ENCODE data around the gene RAB23. TPM values are rescaled to one million over a fixed set of nuclear protein-coding genes. Genes with fewer than 3 reads are reported as not detected.

RAB23 gene
- total and polyA plus RNA-seq, 2 donors (not counting 3 experiments of a cell fraction or from before 2014, with no cell fraction given): 3.4 to 9.4 TPM

DNA sequence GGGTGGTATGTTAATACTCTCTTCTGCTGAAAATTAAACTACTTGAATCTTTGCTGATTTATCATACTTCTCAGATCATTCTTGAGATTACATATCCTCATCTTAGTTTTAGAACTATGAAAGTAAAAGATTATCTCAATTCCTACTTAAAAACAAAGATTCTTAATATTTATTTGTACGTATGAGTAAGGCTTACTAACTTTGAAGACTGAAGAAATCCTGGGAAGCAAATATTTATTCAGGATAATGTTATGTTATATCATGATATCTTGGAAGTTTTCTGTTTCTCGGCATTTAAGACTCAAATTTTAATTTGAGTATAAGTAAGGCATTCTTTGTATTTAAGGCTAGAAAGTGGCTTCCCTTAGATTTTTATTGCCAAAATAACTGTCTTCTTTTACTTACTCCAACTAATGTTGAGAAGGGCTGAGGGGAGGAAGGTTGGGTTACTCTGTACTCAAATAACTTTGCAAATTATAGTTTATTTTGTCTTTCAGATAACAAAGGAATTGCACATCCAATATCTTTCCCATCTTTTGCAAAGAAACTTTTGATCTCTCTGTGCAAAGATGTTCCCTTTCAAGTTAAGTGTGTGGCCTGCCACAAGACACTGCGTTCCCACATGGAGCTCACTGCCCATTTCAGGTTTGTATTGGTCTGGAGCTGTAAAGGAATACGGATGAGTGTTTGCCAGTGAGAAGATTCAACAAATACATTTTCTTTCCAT lies 80.5 kb downstream of the RAB23 start:
- CTCF ChIA-PET: no interaction called here

More for the DNA sequence above, 80.5 kb downstream of the RAB23 start:
- Histone ChIP-seq H3K4me1 (ENCODE audit: control insufficient read depth, extremely low read depth, insufficient read depth, low read length) (no peaks in the 10 kb centered on the region), H3K9ac (replicated peaks; ENCODE audit: extremely low read depth, insufficient read depth, low read length) (no peak overlapping the region), H3K79me2 (ENCODE audit: control insufficient read depth, insufficient read depth, low read length) (no peaks in the 10 kb centered on the region), H3K27me3 (ENCODE audit: control insufficient read depth in 2 of 2, insufficient read depth in 2 of 2, low read length in 2 of 2) (no peaks in the 10 kb centered on the region), H3K27ac (ENCODE audit: insufficient read depth, low read depth, low read length) (no peak overlapping the region), H3K9me1 (replicated peaks; ENCODE audit: control insufficient read depth, extremely low read depth, insufficient read depth, low read length) (no peaks in the 10 kb centered on the region), H4K20me1 (replicated peaks; ENCODE audit: control insufficient read depth, extremely low read depth, insufficient read depth, low read length) (no peaks in the 10 kb centered on the region), H3K36me3 (ENCODE audit: control insufficient read depth in 2 of 2, extremely low read depth in 1 of 2, insufficient read depth in 2 of 2, low read length in 2 of 2) (peaks cover 0 to 2% of the 10 kb centered on the region in 2 experiments), H3K4me3 (replicated peaks in 1 of 3; ENCODE audit: insufficient read depth in 1 of 3, low read depth in 1 of 3, low read length in 3 of 3) (no peak overlapping the region), H3K9me3 (replicated peaks; ENCODE audit: control insufficient read depth, insufficient read depth, low read length) (no peaks in the 10 kb centered on the region), H2AFZ (ENCODE audit: low read depth, low read length) (no peak overlapping the region), H3K4me2 (ENCODE audit: insufficient read depth, low read length) (no peak overlapping the region)
- DNase-seq (ENCODE audit: low read depth, low spot score) (no peak), FAIRE-seq (no peak)
- intact Hi-C loops (cut with micrococcal nuclease): no loop called here
- no TSS peak for BruUV-seq (replicated peaks)
- POLR2A ChIA-PET: interaction anchor here (0.6 kb wide), 1 partner anchor 49 kb away, joined by 3 read pairs; no protein-coding TSS in a partner anchor
- TF ChIP-seq EZH2 (IDR thresholded peaks at IDR 0.05; ENCODE audit: borderline replicate concordance, low read depth, low read length, severe bottlenecking) (no peak), MAX (IDR thresholded peaks at IDR 0.05; ENCODE audit: insufficient read depth, insufficient read length) (no peak), POLR2A (IDR thresholded peaks at IDR 0.05; ENCODE audit: low read depth, low read length) (no peak), FOS (IDR thresholded peaks at IDR 0.05; ENCODE audit: borderline replicate concordance, insufficient read depth, low read length) (no peak), GATA2 (IDR thresholded peaks at IDR 0.05; ENCODE audit: insufficient read depth, insufficient read length, low read depth, low read length) (no peak)
- TF ChIP-seq, protein P1, sequence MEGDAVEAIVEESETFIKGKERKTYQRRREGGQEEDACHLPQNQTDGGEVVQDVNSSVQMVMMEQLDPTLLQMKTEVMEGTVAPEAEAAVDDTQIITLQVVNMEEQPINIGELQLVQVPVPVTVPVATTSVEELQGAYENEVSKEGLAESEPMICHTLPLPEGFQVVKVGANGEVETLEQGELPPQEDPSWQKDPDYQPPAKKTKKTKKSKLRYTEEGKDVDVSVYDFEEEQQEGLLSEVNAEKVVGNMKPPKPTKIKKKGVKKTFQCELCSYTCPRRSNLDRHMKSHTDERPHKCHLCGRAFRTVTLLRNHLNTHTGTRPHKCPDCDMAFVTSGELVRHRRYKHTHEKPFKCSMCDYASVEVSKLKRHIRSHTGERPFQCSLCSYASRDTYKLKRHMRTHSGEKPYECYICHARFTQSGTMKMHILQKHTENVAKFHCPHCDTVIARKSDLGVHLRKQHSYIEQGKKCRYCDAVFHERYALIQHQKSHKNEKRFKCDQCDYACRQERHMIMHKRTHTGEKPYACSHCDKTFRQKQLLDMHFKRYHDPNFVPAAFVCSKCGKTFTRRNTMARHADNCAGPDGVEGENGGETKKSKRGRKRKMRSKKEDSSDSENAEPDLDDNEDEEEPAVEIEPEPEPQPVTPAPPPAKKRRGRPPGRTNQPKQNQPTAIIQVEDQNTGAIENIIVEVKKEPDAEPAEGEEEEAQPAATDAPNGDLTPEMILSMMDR (IDR thresholded peaks at IDR 0.05; ENCODE audit: extremely low read depth in 1 of 2, insufficient read depth in 1 of 2, low read depth in 1 of 2, low read length in 2 of 2): no peak
- dilution Hi-C loops (cut with MboI; ENCODE audit: extremely low pct_ligation_motif_present, low sequenced_read_pairs): no loop called here
